GM19455 (cell line): ENCODE data around the gene SH3TC2.

ENCODE experiments used
- ATAC-seq: cut with Tn5 transposase; IDR thresholded peaks from one replicate; pipeline ENCODE4 v1.9.1; 2021; ENCODE audit not compliant: unreplicated experiment

Gene SH3TC2

GRCh38 chr5:149061341-149061740 is 1.5 kb downstream of the SH3TC2 start:
- ATAC-seq, result no peak

GRCh38 chr5:149060325-149060724 is 2.5 kb downstream of the SH3TC2 start:
- no peak for ATAC-seq

DNA sequence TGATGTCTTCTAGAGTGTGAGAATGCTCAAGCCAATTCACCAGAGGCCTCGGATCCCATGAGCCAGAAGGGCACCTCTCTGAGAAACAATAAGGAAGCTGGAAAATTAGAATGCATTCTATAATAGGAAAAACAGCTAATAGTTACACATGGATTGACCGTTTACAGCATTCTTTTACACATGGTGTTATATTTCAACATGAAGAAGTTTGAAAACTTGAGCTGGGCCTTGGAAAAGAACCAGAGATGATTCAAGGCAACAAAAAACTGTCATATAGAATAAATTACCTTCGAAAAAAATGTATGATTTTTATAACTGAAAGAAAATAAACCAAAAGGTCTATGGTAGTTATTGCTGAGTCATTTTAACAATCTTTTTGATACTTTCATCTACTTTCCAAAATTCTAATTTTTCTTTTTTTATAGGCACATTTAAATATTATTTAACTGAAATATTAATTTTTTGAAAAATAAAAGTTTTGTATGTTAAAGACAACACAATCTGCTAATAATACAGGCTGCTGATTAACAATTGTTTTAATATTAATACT is 6.2 kb downstream of the SH3TC2 start:
- no peak for ATAC-seq

DNA sequence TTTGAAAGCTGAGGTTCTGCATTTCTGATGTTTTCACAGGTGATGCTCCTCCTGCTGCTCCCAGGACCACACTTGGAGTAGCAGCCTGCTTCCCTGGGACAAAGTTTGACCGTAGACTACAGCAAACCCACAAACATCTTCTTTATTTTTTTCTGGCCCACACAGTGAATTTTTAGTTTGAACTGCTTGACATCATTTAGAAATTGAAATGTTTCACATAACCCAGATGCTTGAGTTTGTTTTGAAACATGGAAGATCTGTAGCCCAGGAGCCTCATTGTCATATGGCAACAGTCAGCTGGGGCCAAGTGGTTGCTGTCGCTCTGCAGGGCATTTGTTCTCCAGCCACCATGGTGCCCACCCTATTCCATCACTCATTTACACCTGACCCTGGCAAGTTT is 8.4 kb downstream of the SH3TC2 start:
- no peak for ATAC-seq

DNA sequence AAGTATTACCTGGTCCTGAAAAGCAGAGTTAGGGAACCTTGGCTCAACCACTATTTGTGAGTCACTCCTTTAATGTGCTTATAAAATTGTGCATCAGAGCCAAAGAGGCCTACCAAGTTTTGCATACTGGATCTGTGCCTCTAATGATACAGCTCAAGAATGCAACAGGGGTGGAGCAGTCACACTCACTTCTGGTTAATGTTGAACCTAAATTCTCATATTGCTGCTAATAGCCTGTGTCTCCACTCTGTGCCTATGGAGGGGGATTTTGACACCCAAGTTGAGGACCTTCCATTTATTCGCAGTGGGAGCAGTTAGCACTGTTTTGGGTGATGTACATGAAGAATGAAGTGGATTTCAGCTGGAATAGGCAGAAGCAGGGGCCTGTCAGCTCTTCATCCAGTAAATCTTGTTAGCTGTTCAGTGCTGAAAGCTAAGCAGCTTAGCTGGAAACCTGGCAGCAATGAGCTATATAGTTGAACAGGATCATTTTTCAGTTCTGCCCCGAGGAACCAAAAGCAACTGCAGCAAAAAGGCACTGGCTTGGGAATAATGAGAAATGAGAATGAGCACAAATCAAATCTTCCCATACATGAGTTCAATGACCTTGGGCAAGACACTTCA is 9.7 kb downstream of the SH3TC2 start:
- no peak for ATAC-seq

DNA sequence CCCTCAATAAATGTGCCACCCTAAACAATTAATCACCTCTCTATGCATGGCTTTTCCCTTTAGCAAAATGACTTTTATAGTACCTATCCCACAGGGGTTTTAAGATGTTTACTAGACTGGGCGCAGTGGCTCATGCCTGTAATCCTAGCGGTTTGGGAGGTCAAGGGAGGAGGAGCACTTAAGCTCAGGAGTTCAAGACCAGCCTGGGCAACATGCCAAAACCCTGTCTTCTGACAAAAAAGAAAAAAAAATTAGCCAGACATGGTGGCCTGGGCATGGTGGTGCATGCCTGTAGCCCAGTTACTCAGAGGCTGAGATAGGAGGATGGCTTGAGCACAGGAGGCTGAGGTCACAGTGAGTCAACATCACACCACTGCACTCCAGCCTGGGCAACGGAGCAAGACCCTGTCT is 13.5 kb downstream of the SH3TC2 start:
- no peak for ATAC-seq

DNA sequence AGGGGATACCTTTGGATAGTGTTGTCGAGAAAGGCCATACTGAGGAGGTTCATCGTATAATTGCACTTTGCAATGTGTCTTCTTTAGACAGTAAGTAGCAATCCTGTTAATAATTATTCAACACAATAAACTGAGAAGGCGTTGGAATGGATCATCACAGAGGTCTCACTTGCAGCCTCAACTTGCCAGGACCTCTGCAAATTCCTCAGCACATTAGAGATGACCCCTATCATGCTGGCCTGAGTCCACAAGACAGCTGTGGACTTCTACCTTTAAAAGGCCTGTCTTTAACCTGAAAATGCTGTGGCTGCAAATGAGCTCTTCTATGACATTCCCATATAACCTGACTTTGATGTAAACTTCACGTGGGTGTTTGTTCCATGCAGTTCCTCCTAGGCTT is 14.1 kb downstream of the SH3TC2 start:
- ATAC-seq, result no peak

- ATAC-seq, result no peak
These were observed 15.4 kb downstream of the SH3TC2 start for GRCh38 chr5:149047462-149047861.

DNA sequence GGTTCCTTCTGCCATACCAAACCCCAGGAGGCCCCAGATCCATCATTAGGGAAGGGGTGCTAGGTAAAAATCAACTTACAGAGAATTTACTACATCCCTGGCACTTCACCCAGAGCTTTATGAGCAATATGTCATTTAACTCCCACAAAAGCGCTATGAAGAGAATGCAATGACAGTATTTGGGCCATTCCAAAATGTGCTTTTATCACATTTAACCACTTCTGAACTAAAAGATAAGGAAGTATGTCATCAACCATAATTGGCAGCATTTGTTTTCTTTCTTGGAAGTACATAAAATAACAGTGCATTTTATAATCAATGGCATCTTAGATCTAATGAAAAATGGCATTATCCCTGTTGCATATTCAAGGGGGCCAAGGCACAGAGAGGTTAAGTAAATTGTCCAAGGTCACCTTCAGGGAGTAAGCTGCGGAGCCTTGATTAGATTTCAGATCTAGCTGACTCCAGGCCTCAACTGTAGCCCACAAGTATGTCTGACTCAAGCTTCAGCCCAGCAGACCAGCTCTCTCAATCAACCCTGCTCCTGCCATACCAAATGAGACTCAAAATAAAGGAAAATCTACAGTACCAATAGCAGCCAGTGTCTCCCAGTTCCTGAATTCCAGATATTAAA is 16.5 kb downstream of the SH3TC2 start:
- ATAC-seq, result no peak

DNA sequence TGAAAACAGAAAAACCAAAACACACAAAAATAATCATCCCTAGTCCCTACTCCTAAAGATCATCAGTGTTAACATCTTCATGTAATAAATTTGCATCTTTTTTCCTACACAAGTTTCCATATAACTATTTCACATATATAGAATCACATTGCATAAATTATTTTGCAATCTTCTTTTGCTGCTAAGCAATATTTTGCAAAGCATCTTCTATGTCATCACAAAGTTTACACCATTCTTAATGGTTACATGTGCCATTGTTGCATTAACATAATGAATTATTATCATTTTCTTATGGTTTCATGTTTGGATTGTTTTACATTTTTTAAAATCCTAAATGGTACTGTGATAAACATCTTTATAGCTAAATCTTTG is 17.8 kb downstream of the SH3TC2 start:
- ATAC-seq, result no peak

- ATAC-seq, result no peak
These were observed 18.3 kb downstream of the SH3TC2 start for GRCh38 chr5:149044453-149045088.

DNA sequence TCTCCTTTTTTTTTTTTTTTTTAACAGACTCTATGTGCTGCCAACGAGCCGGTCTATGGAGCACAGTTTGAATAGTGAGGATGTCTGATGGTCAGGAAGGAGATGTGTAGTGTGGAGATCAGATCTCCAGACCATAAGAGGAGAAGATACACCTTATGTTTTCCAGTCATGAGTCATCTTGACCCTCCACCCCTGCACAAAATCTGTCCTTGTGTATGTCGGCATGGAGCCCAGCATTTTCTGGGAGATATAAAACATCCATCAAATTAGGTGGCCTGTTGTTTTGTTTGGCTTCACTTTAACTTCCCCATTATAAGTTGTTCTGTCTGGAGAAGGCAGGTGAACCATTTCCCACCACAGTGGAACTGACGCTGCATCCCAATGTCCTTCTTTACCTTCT is 19.2 kb downstream of the SH3TC2 start:
- ATAC-seq, result no peak

GRCh38 chr5:149042865-149043264 is 20.0 kb downstream of the SH3TC2 start:
- ATAC-seq, result no peak

- ATAC-seq, result no peak
These were observed 21.6 kb downstream of the SH3TC2 start for GRCh38 chr5:149041242-149041641.

DNA sequence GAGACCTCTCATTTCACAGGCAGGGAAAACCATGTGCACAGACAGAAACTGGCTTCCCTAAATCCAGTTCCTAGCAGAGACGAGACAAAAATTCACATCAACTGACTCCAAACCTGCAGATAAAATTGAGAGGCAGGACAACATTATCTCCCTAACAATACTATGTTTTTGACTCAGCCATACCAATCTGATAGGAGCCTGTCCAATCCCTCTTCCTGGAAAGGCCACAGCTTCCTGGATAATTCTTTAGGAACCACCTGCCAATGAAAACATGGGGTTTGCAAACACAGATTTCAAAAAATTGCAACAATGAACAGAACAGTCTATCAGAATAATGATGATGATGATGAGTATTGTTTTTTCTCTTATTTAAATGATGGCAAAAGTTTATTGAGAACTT is 22.4 kb downstream of the SH3TC2 start:
- ATAC-seq, result no peak

GRCh38 chr5:149039506-149039905 is 23.4 kb downstream of the SH3TC2 start:
- no peak for ATAC-seq

DNA sequence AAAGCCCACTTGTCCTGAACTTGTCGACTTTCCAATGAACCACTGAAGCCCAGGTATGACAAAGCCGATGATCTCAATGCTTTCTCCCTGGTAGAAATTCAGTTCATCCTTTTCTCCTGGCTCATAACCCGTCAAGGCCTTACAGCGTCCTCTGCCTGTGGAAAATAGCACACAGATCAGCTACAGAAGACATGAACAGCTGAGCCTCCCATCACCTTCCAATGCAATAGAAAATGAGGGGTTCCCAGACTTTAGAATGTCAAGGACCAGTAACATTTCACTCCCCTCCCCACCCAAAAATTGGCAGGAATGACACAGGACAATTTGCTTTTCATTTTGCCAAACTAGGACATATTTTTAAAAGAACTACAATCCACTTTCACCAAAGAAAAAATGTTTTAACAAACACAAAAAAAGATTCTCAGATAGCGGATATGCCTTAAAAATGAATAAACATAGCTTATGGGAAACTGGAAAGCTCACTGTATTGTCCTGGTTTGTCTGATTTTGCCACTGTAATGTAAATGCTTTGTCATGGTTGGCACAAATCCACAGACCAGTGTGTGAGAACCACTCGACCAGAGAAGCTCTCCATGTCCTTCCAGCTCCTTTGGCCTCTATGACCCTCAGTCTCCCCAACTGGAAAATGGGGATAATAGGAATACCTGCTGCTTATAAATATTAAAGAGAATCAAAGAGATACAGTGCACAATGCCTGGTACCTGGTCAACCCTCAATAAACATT is 24.4 kb downstream of the SH3TC2 start:
- no peak for ATAC-seq

DNA sequence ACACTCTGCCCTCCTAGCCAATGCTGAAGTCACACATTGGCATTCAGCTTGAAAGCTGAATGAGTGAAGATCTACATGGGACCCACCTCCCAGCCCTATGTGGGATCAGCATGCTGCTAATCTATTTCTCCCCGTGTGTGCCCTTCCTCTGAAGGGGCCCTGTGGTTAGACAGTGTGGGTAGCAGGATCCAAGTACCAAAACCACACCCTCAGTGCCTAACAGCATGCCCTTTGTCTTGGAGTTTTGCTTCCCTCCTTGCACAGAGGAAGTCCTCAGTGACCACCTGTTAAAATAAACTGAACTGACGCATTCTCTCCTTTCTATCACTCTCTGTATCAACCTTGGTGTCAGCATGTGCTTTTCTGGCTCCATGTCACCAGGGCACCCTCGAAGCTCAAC is 25.0 kb downstream of the SH3TC2 start:
- no peak for ATAC-seq

DNA sequence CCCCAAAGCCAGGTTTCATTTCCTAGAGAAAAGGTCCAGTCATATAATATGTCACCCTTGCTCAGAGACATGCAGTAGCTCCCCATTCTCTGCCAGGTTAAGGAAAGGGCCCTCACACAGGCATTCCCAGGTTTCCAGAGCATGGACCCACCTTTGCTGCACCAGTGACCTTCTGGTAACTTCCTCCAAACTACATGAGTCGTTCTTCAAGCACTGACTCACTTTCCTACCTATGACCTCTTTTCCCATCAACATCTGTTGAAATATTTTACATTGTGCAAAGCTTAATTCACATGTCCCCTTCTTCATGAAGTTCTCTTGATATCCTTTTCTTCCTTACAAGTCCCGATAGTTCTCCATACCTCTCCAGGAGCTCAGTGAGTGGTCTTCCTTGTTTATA is 25.9 kb downstream of the SH3TC2 start:
- no peak for ATAC-seq

- no peak for ATAC-seq
These were observed 26.7 kb downstream of the SH3TC2 start for GRCh38 chr5:149036168-149036567.

DNA sequence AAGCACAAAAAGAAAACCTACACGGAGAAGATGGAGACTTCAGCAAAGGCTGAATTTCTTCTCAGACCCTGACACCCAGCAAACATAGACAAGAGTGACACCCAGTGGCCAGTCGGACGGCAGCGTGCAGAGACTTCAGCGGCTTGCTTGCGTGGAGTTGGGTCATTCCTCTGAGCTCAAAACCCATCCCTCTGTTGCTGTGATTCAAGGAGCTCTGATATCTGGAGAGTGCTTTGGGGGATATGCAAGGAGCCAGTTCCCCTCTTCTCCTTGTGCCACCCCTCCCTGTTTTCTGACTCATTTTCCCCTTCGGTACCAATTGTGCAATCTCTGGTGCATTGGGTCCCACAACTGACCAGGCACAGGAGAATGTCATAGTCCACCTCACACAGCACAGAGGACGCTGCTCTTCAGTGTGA is 27.5 kb downstream of the SH3TC2 start:
- peak; percentile 83 for ATAC-seq
